H9 (cell line): ENCODE measurements around the gene RPS15A. TPM values are rescaled to one million over a fixed set of nuclear protein-coding genes. Genes with fewer than 3 reads are reported as not detected.

Experiments used
- DNase-seq: peaks from one replicate; pipeline ENCODE4 v3.0.0-alpha.2; 2017
- H2AFZ ChIP-seq: one replicate; pipeline ENCODE4 v1.6.1; 2013; ENCODE audit warnings: mild to moderate bottlenecking, low read length, control low read depth, moderate library complexity
- H2AK5ac ChIP-seq: 2 replicates; pipeline ENCODE4 v1.6.1; 2013; ENCODE audit warnings: low read length, control low read depth, mixed read lengths; ENCODE audit not compliant: insufficient read length
- H2BK120ac ChIP-seq: one replicate; pipeline ENCODE4 v1.6.1; 2013; ENCODE audit warnings: low read depth, mild to moderate bottlenecking, low read length, control low read depth, inconsistent platforms; ENCODE audit not compliant: poor library complexity, severe bottlenecking
- H2BK12ac ChIP-seq: 2 replicates; pipeline ENCODE4 v1.6.1; 2013; ENCODE audit warnings: low read length, control low read depth, mixed read lengths, low read depth; ENCODE audit not compliant: insufficient read length
- H2BK15ac ChIP-seq: 2 replicates; pipeline ENCODE4 v1.6.1; 2013; ENCODE audit warnings: low read depth, low read length, control low read depth
- H2BK20ac ChIP-seq: one replicate; pipeline ENCODE4 v1.6.1; 2013; ENCODE audit warnings: low read depth, mild to moderate bottlenecking, low read length, control low read depth, inconsistent platforms; ENCODE audit not compliant: poor library complexity, severe bottlenecking
- H2BK5ac ChIP-seq: 2 replicates; pipeline ENCODE4 v1.6.1; 2013; ENCODE audit warnings: low read length, control low read depth, mixed read lengths; ENCODE audit not compliant: insufficient read length
- H3K14ac ChIP-seq: 2 replicates; pipeline ENCODE4 v1.6.1; 2013; ENCODE audit warnings: low read length, control low read depth; ENCODE audit not compliant: insufficient read depth
- H3K18ac ChIP-seq: 2 replicates; pipeline ENCODE4 v1.6.1; 2013; ENCODE audit warnings: low read depth, mild to moderate bottlenecking, mixed read lengths, low read length, control low read depth; ENCODE audit not compliant: insufficient read length
- H3K23ac ChIP-seq: 2 replicates; pipeline ENCODE4 v1.6.1; 2013; ENCODE audit warnings: low read length, control low read depth, mixed read lengths, low read depth; ENCODE audit not compliant: insufficient read length
- H3K23me2 ChIP-seq: 2 replicates; pipeline ENCODE4 v1.6.1; 2013; ENCODE audit warnings: low read depth, mild to moderate bottlenecking, mixed read lengths, low read length, control low read depth; ENCODE audit not compliant: insufficient read length, poor library complexity, severe bottlenecking
- H3K27ac ChIP-seq: 2 replicates; pipeline ENCODE4 v1.5.1; 2013; ENCODE audit warnings: low read length, control low read depth, mixed read lengths, low read depth; ENCODE audit not compliant: insufficient read length
- H3K27me3 ChIP-seq: 2 replicates; pipeline ENCODE4 v1.6.1; 2013; ENCODE audit warnings: low read length, control low read depth, inconsistent platforms; ENCODE audit not compliant: insufficient read depth
- H3K4ac ChIP-seq: 2 replicates; pipeline ENCODE4 v1.6.1; 2013; ENCODE audit warnings: low read depth, mild to moderate bottlenecking, control low read depth, inconsistent platforms, low read length, moderate library complexity
- H3K4me1 ChIP-seq: 2 replicates; pipeline ENCODE4 v1.6.1; 2013; ENCODE audit warnings: low read length, control low read depth, inconsistent platforms; ENCODE audit not compliant: insufficient read depth
- H3K4me2 ChIP-seq: 2 replicates; pipeline ENCODE4 v1.6.1; 2013; ENCODE audit warnings: low read length, control low read depth, mixed read lengths; ENCODE audit not compliant: insufficient read length, insufficient read depth
- H3K56ac ChIP-seq: 2 replicates; pipeline ENCODE4 v1.6.1; 2013; ENCODE audit warnings: low read depth, mild to moderate bottlenecking, mixed read lengths, low read length, control low read depth; ENCODE audit not compliant: insufficient read length
- H3K79me1 ChIP-seq: 2 replicates; pipeline ENCODE4 v1.6.1; 2013; ENCODE audit warnings: low read depth, mild to moderate bottlenecking, moderate library complexity, low read length, control low read depth, inconsistent platforms; ENCODE audit not compliant: insufficient read depth, poor library complexity, severe bottlenecking
- H3K79me2 ChIP-seq: 2 replicates; pipeline ENCODE4 v1.6.1; 2013; ENCODE audit warnings: low read length, control low read depth, inconsistent platforms; ENCODE audit not compliant: insufficient read depth
- H3K9ac ChIP-seq: 2 replicates; pipeline ENCODE4 v1.6.1; 2013; ENCODE audit warnings: low read length, control low read depth, mixed read lengths; ENCODE audit not compliant: insufficient read length; ENCODE audit errors: extremely low read depth
- H3K9me3 ChIP-seq: one replicate; pipeline ENCODE4 v1.6.1; 2013; ENCODE audit warnings: low read depth, low read length, inconsistent platforms; ENCODE audit not compliant: control insufficient read depth
- H3T11ph ChIP-seq: one replicate; pipeline ENCODE4 v1.6.1; 2013; ENCODE audit warnings: mild to moderate bottlenecking, low read length, control low read depth, inconsistent platforms
- H4K20me1 ChIP-seq: one replicate; pipeline ENCODE4 v1.6.1; 2013; ENCODE audit not compliant: control insufficient read depth, insufficient read length, insufficient read depth
- H4K5ac ChIP-seq: 2 replicates; pipeline ENCODE4 v1.6.1; 2013; ENCODE audit warnings: low read depth, mild to moderate bottlenecking, mixed read lengths, low read length, control low read depth; ENCODE audit not compliant: insufficient read length
- H4K8ac ChIP-seq: replicated peaks from 2 replicates; pipeline ENCODE4 v1.6.1; 2013; ENCODE audit warnings: low read length, control low read depth, mixed read lengths, low read depth; ENCODE audit not compliant: insufficient read length
- H4K91ac ChIP-seq: 2 replicates; pipeline ENCODE4 v1.6.1; 2013; ENCODE audit warnings: low read depth, mild to moderate bottlenecking, moderate library complexity, mixed read lengths, low read length, control low read depth; ENCODE audit not compliant: insufficient read length
- H3K27ac Mint-ChIP-seq, 3 experiments: 2 replicates in 2 of 3; 3 replicates in 1 of 3; pipeline ENCODE4 v1.8.0; 2020 to 2021; ENCODE audit warnings: mixed read lengths in 3 of 3, mild to moderate bottlenecking in 1 of 3, moderate library complexity in 1 of 3
- H3K27me3 Mint-ChIP-seq: 2 replicates; pipeline ENCODE4 v1.8.0; 2021; ENCODE audit warnings: low read depth, mild to moderate bottlenecking, moderate library complexity, mixed read lengths
- H3K36me3 Mint-ChIP-seq, 3 experiments: 2 replicates in 2 of 3; 3 replicates in 1 of 3; pipeline ENCODE4 v1.8.0; 2020 to 2021; ENCODE audit warnings: low read depth in 3 of 3, mixed read lengths in 3 of 3; ENCODE audit not compliant: insufficient read depth in 1 of 3
- H3K4me1 Mint-ChIP-seq, 2 experiments: 2 replicates each; pipeline ENCODE4 v1.8.0; 2020; ENCODE audit warnings: mixed read lengths in 2 of 2
- H3K4me3 Mint-ChIP-seq, 2 experiments: 2 replicates in 1 of 2; 3 replicates in 1 of 2; pipeline ENCODE4 v1.8.0; 2020 to 2021; ENCODE audit warnings: mild to moderate bottlenecking in 2 of 2, mixed read lengths in 2 of 2, moderate library complexity in 1 of 2
- H3K9me3 Mint-ChIP-seq, 2 experiments: 2 replicates in 1 of 2; 3 replicates in 1 of 2; pipeline ENCODE4 v1.8.0; 2020; ENCODE audit warnings: mild to moderate bottlenecking in 2 of 2, mixed read lengths in 2 of 2, moderate library complexity in 1 of 2
- CTCF ChIP-seq: fragments of 200-600 bp; sonication (generic); conservative IDR thresholded peaks from 3 replicates; pipeline ENCODE4 v1.8.0; 2021; ENCODE audit warnings: antibody characterized with exemption, mild to moderate bottlenecking
- WGBS: extraction: QIAGEN DNeasy Blood & Tissue Kit; methylation state at CpG from one replicate; pipeline ENCODE4 v1.1.7; 2013; ENCODE audit warnings: missing lambda C conversion rate, low lambda C conversion rate, mixed read lengths; ENCODE audit not compliant: insufficient read length; ENCODE audit errors: extremely low coverage; 5-methylcytosine and 5-hydroxymethylcytosine counted together
- total RNA-seq: library from RNA; stranded (reverse); gene quantifications from 2 replicates; pipeline ENCODE4 v1.2.1, GENCODE V29; 2021

The RPS15A gene
- total RNA-seq, 1 experiment from 2014 or later: 1,990 TPM

- H3K27me3 Mint-ChIP-seq: no peaks in the 10 kb centered on the region
Observed at GRCh38 chr16:18802767-18803343, 12.7 kb upstream of the RPS15A start.

More at GRCh38 chr16:18802767-18803343, 12.7 kb upstream of the RPS15A start:
- Histone ChIP-seq H2BK12ac (no peak overlapping the region), H3K27me3 (no peaks in the 10 kb centered on the region), H3K23me2 (peaks cover 10% of the 10 kb centered on the region), H4K8ac (no peak overlapping the region), H3K23ac (no peak overlapping the region), H2AK5ac (no peak overlapping the region), H3K27ac (no peak overlapping the region), H3K4me1 (no peaks in the 10 kb centered on the region), H2AFZ (no peak overlapping the region), H3K56ac (no peak overlapping the region), H3K4me2 (no peak overlapping the region), H3K18ac (no peak overlapping the region), H3K9me3 (no peaks in the 10 kb centered on the region), H3K14ac (no peak overlapping the region), H4K5ac (no peak overlapping the region), H3T11ph (no peak overlapping the region), H2BK15ac (no peak overlapping the region), H4K91ac (no peak overlapping the region), H2BK20ac (no peak overlapping the region), H3K79me2 (peaks cover 22% of the 10 kb centered on the region), H3K9ac (no peak overlapping the region), H3K79me1 (no peaks in the 10 kb centered on the region), H3K4ac (no peak overlapping the region; the same call in 1 of the 2 replicates), H4K20me1 (no peaks in the 10 kb centered on the region), H2BK120ac (no peak overlapping the region), H2BK5ac (no peak overlapping the region)
- DNase-seq: no peak
- peak overlapping the region in 1 of 2 experiments; percentile 95; a peak in 3 of 5 replicates for H3K4me3 Mint-ChIP-seq
- no peak for TF ChIP-seq CTCF
- H3K9me3 Mint-ChIP-seq: no peaks in the 10 kb centered on the region; a peak in 1 of 5 replicates
- H3K36me3 Mint-ChIP-seq: peaks cover 7 to 31% (median 25%) of the 10 kb centered on the region in 3 experiments
- no CpG with 5 or more reads among the region's 16 CpGs for WGBS
- H3K27ac Mint-ChIP-seq: peak overlapping the region; percentile 61 to 99 (median 61); a peak in 4 of 7 replicates
- peaks cover 56% of the 10 kb centered on the region in 2 experiments for H3K4me1 Mint-ChIP-seq
